ENCODE results near the gene BNIPL. TPM values are rescaled to one million over a fixed set of nuclear protein-coding genes. Genes with fewer than 3 reads are reported as not detected.

The BNIPL gene
- total RNA-seq (2012; rRNA removed) (under 0.01 TPM in 1 of 2 replicates, not detected in the other), polyA plus RNA-seq (2012; rRNA removed) (0.10 and 0.38 TPM in 2 replicates), Bru-seq, nascent RNA (percentile 32 among the genes with signal in this experiment), BruChase-seq, experiment 1, labeled RNA remaining after a 6-hour chase (percentile 52 among the genes with signal in this experiment), BruChase-seq, experiment 2, labeled RNA remaining after a 2-hour chase (percentile 43 among the genes with signal in this experiment)
- polyA plus RNA-seq (2012; cell fraction: cytosol; rRNA removed), result 0.05 and 0.15 TPM in 2 replicates
- polyA plus RNA-seq (2012; cell fraction: nucleus; rRNA removed; ENCODE audit: low replicate concordance), result 0.79 and 1.3 TPM in 2 replicates
- long read RNA-seq, result 0 reads

DNA sequence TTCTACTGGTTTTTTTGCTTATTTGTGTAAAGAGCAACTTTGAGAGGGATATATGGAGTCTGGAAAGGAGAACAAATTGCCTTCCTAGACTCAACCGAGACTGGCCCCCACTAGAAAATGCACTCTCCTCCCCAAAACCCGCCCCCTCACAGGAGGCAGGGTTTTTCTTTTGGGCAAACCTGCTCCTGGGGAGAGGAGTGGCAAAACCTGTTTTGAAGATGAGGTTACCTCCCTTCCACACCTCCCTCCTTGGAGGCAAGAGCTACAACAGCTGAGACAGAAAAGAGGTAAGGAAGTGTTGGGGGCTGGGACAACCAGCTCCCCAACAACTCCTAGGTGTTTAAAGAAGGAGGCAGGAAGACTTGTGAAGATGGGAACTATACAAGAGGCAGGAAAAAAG is at the start of gene BNIPL:
Gene BNIPL (plus strand): TSS at position 231 of the 400 bp plus-strand sequence. CDS start 140 bp downstream, at position 371.
- Histone ChIP-seq H3K23ac (ENCODE audit: low read depth, low read length) (no peak within 1 kb of the TSS), H4K5ac (ENCODE audit: low read depth, low read length) (no peak within 1 kb of the TSS), H3K79me1 (ENCODE audit: low read depth in 1 of 2, low read length in 2 of 2) (no peaks in the 10 kb centered on the region), H3K18ac (ENCODE audit: low read depth, low read length) (no peak within 1 kb of the TSS), H3K36me3 (ENCODE audit: control insufficient read depth, insufficient read depth, low read length) (peaks cover 16% of the 10 kb centered on the region), H2AK5ac (ENCODE audit: low read depth, low read length) (no peak within 1 kb of the TSS), H3K27me3 (ENCODE audit: control insufficient read depth, insufficient read depth, low read length) (no peaks in the 10 kb centered on the region), H4K20me1 (ENCODE audit: insufficient read depth, low read length) (no peaks in the 10 kb centered on the region), H3K14ac (replicated peaks; ENCODE audit: low read depth, low read length) (no peak within 1 kb of the TSS), H4K91ac (ENCODE audit: insufficient read depth, low read depth, low read length) (no peak within 1 kb of the TSS), H2AK9ac (replicated peaks; ENCODE audit: low read depth, low read length, poor library complexity) (peak within 1 kb of the TSS; percentile 76), H3K9me3 (ENCODE audit: control insufficient read depth, insufficient read depth, low read length) (no peaks in the 10 kb centered on the region), H3K27ac (ENCODE audit: insufficient read depth, low read length) (no peak within 1 kb of the TSS), H2BK15ac (ENCODE audit: low read depth, low read length) (no peak within 1 kb of the TSS), H2AFZ (replicated peaks; ENCODE audit: low read length, poor library complexity) (no peak within 1 kb of the TSS), H2BK120ac (ENCODE audit: low read depth, low read length) (no peak within 1 kb of the TSS), H3K9me1 (ENCODE audit: insufficient read depth, low read length) (no peaks in the 10 kb centered on the region), H2BK5ac (ENCODE audit: low read depth, low read length, poor library complexity, severe bottlenecking) (no peak within 1 kb of the TSS), H3K56ac (ENCODE audit: extremely low read depth, insufficient read depth, low read length) (no peak within 1 kb of the TSS), H4K8ac (ENCODE audit: low read depth in 2 of 2, low read length in 2 of 2) (no peak within 1 kb of the TSS), H3K4me2 (ENCODE audit: low read depth, low read length) (no peak within 1 kb of the TSS), H3K4me3 (ENCODE audit: insufficient read depth, low read depth, low read length) (no peak within 1 kb of the TSS), H3K9ac (ENCODE audit: low read depth, low read length) (no peak within 1 kb of the TSS), H3K4me1 (ENCODE audit: control insufficient read depth, insufficient read depth, low read length) (no peaks in the 10 kb centered on the region), H2BK20ac (ENCODE audit: low read depth, low read length) (no peak within 1 kb of the TSS), H3K4ac (ENCODE audit: low read depth, low read length) (no peak within 1 kb of the TSS)
- POLR2A ChIA-PET (ENCODE audit: unreplicated experiment), result no interaction called here
- TF ChIP-seq CEBPB (IDR thresholded peaks at IDR 0.05; ENCODE audit: low read depth, low read length) (no peak), POLR2A (IDR thresholded peaks at IDR 0.05; ENCODE audit: low read depth, low read length) (no peak), MXI1 (IDR thresholded peaks at IDR 0.05; ENCODE audit: borderline replicate concordance, low read depth, low read length) (no peak), USF2 (IDR thresholded peaks at IDR 0.05; ENCODE audit: low read depth, low read length) (no peak), SMC3 (IDR thresholded peaks at IDR 0.05; ENCODE audit: low read depth, low read length) (no peak), RCOR1 (IDR thresholded peaks at IDR 0.05; ENCODE audit: insufficient replicate concordance, low read length) (no peak), MAFK (IDR thresholded peaks at IDR 0.05; ENCODE audit: low read depth, low read length) (no peak), RAD21 (IDR thresholded peaks at IDR 0.05; ENCODE audit: low read length) (no peak), NFE2L2 (IDR thresholded peaks at IDR 0.05; ENCODE audit: low read depth, low read length) (no peak)
- TF ChIP-seq, protein P1, sequence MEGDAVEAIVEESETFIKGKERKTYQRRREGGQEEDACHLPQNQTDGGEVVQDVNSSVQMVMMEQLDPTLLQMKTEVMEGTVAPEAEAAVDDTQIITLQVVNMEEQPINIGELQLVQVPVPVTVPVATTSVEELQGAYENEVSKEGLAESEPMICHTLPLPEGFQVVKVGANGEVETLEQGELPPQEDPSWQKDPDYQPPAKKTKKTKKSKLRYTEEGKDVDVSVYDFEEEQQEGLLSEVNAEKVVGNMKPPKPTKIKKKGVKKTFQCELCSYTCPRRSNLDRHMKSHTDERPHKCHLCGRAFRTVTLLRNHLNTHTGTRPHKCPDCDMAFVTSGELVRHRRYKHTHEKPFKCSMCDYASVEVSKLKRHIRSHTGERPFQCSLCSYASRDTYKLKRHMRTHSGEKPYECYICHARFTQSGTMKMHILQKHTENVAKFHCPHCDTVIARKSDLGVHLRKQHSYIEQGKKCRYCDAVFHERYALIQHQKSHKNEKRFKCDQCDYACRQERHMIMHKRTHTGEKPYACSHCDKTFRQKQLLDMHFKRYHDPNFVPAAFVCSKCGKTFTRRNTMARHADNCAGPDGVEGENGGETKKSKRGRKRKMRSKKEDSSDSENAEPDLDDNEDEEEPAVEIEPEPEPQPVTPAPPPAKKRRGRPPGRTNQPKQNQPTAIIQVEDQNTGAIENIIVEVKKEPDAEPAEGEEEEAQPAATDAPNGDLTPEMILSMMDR (conservative IDR thresholded peaks at IDR 0.05; ENCODE audit: low read depth, low read length), result no peak
- TF ChIP-seq, protein P2, sequence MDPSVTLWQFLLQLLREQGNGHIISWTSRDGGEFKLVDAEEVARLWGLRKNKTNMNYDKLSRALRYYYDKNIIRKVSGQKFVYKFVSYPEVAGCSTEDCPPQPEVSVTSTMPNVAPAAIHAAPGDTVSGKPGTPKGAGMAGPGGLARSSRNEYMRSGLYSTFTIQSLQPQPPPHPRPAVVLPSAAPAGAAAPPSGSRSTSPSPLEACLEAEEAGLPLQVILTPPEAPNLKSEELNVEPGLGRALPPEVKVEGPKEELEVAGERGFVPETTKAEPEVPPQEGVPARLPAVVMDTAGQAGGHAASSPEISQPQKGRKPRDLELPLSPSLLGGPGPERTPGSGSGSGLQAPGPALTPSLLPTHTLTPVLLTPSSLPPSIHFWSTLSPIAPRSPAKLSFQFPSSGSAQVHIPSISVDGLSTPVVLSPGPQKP (IDR thresholded peaks at IDR 0.05; ENCODE audit: borderline replicate concordance, low read depth, low read length), result no peak
- in situ Hi-C loops (cut with MboI; ENCODE audit: low sequenced_read_pairs), result loop anchor here (10.0 kb wide), 1 partner anchor 62 kb away; the partner anchor contains the start of gene CERS2
- DNase-seq (no peak), ATAC-seq (ENCODE audit: low read depth) (no peak)
- intact Hi-C loops (cut with micrococcal nuclease), result no loop called here
- no CpG with 5 or more reads among the region's 2 CpGs for WGBS, 2 experiments (ENCODE audit: extremely low coverage in 2 of 2, insufficient read length in 1 of 2)
- dilution Hi-C loops (cut with HindIII; ENCODE audit: low sequenced_read_pairs, unreplicated experiment), result no loop called here
- BruUV-seq (replicated peaks), result no TSS peak
- CTCF ChIA-PET, result interaction anchor here (0.6 kb wide), 1 partner anchor 12 kb away, joined by 3 read pairs; no protein-coding TSS in a partner anchor
